Heart left ventricle (tissue), 16 donors: ENCODE measurements around the gene RHBDF2. TPM values are rescaled to one million over a fixed set of nuclear protein-coding genes. Genes with fewer than 3 reads are reported as not detected.

ENCODE experiments used
- ATAC-seq, 4 donors: fragments of 200-7000 bp; cut with Tn5 transposase; one replicate each; pipeline ENCODE4 v1.9.1; 2020 to 2022; ENCODE audit warnings: moderate library complexity in 4 of 4, mild to moderate bottlenecking in 3 of 4, moderate number of reproducible peaks in 1 of 4
- DNase-seq, 5 donors: peaks; one replicate each; pipeline ENCODE4 v3.0.0-alpha.2; 2020
- H3K27ac ChIP-seq, 12 donors: fragments of 200-600 bp; sonication (generic) in 4 of 12; one replicate each; pipeline versions ENCODE4 v1.5.0 to v1.8.0; 2016 to 2022; ENCODE audit warnings: mild to moderate bottlenecking in 2 of 12
- H3K27me3 ChIP-seq, 9 donors: fragments of 200-600 bp; sonication (generic) in 2 of 9; one replicate each; pipeline versions ENCODE4 v1.5.1 to v1.8.0; 2016 to 2022; ENCODE audit warnings: mild to moderate bottlenecking in 3 of 9
- H3K36me3 ChIP-seq, 9 donors: fragments of 200-600 bp; sonication (generic) in 2 of 9; one replicate each; pipeline versions ENCODE4 v1.5.0 to v1.8.0; 2018 to 2022; ENCODE audit warnings: mild to moderate bottlenecking in 2 of 9
- H3K4me1 ChIP-seq, 12 donors: fragments of 200-600 bp; sonication (generic) in 4 of 12; one replicate each; pipeline versions ENCODE4 v1.5.0 to v1.8.0; 2016 to 2022; ENCODE audit warnings: mild to moderate bottlenecking in 3 of 12
- H3K4me3 ChIP-seq, 12 donors: fragments of 200-600 bp; sonication (generic) in 4 of 12; one replicate each; pipeline versions ENCODE4 v1.5.0 to v1.8.0; 2017 to 2022; ENCODE audit warnings: mild to moderate bottlenecking in 9 of 12, moderate library complexity in 4 of 12
- H3K9me3 ChIP-seq, 12 donors: fragments of 200-600 bp; sonication (generic) in 4 of 12; one replicate each; pipeline versions ENCODE4 v1.5.0 to v1.8.0; 2016 to 2022; ENCODE audit warnings: mild to moderate bottlenecking in 1 of 12
- POLR2A ChIP-seq, 2 donors: fragments of 450-650 bp; IDR thresholded peaks; one replicate each; pipeline ENCODE4 v1.6.1; 2017; ENCODE audit warnings: antibody characterized with exemption in 2 of 2, mild to moderate bottlenecking in 2 of 2, moderate library complexity in 2 of 2
- WGBS, 4 donors: extraction: QIAGEN DNeasy Blood & Tissue Kit in 2 of 4; methylation state at CpG; one replicate each; pipeline versions ENCODE4 v1.1.5 to v1.1.7; 2013 to 2018; 5-methylcytosine and 5-hydroxymethylcytosine counted together
- intact Hi-C, 10 donors: fragments of 100-400 bp; cut with DNase I; formaldehyde crosslinking; loops; one replicate each; pipeline versions ENCODE4 v1.11.1 to v1.14.2; 2022
- long read RNA-seq, 3 donors: library from polyadenylated mRNA; unstranded; transcript quantifications; one replicate each; pipeline ENCODE4 v2.0.0, GENCODE V29; 2020 to 2021
- polyA plus RNA-seq, 2 donors: library from polyadenylated mRNA; stranded (reverse); fragments of 200-250 nt; gene quantifications; one replicate each; pipeline ENCODE4 v1.2.3, GENCODE V29; 2013
- total RNA-seq, 9 donors: library from RNA; depleted of rRNA in 2 of 9; stranded (reverse); fragments of >200 nt in 2 of 9; fragmentation: NEBNext Ultra II Directional in 3 of 9; extraction: Animal tissue kit (Norgen Biotek cat#: 25700) in 3 of 9; gene quantifications; one replicate each; pipeline versions ENCODE4 v1.1.0 to v1.2.4, GENCODE V29; 2016 to 2023
- TF ChIP-seq, protein P1 (sequence below), 12 donors: fragments of 200-600 bp; sonication (generic) in 4 of 12; IDR thresholded peaks; one replicate each; pipeline versions ENCODE4 v1.5.0 to v1.8.0; 2018 to 2022; ENCODE audit warnings: antibody characterized with exemption in 12 of 12, mild to moderate bottlenecking in 5 of 12
- donor health status: ischemic (EF 13 %, LVEDD 7.1; RV severe dilation, severe dysfunction).
- donor health status: healthy with polysubstance abuse.
- donor health status: DM: no; HTN: yes; CAD: no.
- donor health status: DM: no; HTN: no; CAD: no.
- donor health status: ischemic (EF 25% LVEDD 6.9; RV normal size, moderate dysfunction).
- donor health status: ischemic (EF 25% LVEDD 5.7; RV mildly dilated, moderate dysfunction).
- donor health status: healthy.
- donor health status: DM: yes; HTN: yes; CAD: no.
- donor health status: ischemic (EF 35%, LVEDD 5.7; RV mildly dilated, moderate dysfunction).
- donor health status: nonischemic (EF 11% LVEDD 7.7; RV severe dilation, severe dysfunction).
- donor health status: DM: yes; HTN: yes; CAD: no.
- donor health status: PGD.
- donor health status: ischemic (EF 29% LVEDD 5.4; RV normal size, mild dysfunction).
- donor health status: nonischemic (EF 23%, LVEDD 6.1; RV moderate dilation, normal function).

The RHBDF2 gene
- 10 to 100 TPM in 7 of 9 donors, 1 to 10 TPM in 2; 6.3 to 49.4 (median 14.1) TPM for total RNA-seq
- 10 to 100 TPM; 11.7 to 18.3 TPM for polyA plus RNA-seq
- long read RNA-seq, donor 1, partial matches to known transcripts, result 1 of 8 reads
- long read RNA-seq, donor 1, other reads (novel, unspliced or antisense), result 7 of 8 reads
- long read RNA-seq, donor 2, partial matches to known transcripts, result 12 of 21 reads
- long read RNA-seq, donor 2, other reads (novel, unspliced or antisense), result 9 of 21 reads
- long read RNA-seq, donor 3, partial matches to known transcripts, result 0 of 7 reads
- long read RNA-seq, donor 3, other reads (novel, unspliced or antisense), result 7 of 7 reads

DNA sequence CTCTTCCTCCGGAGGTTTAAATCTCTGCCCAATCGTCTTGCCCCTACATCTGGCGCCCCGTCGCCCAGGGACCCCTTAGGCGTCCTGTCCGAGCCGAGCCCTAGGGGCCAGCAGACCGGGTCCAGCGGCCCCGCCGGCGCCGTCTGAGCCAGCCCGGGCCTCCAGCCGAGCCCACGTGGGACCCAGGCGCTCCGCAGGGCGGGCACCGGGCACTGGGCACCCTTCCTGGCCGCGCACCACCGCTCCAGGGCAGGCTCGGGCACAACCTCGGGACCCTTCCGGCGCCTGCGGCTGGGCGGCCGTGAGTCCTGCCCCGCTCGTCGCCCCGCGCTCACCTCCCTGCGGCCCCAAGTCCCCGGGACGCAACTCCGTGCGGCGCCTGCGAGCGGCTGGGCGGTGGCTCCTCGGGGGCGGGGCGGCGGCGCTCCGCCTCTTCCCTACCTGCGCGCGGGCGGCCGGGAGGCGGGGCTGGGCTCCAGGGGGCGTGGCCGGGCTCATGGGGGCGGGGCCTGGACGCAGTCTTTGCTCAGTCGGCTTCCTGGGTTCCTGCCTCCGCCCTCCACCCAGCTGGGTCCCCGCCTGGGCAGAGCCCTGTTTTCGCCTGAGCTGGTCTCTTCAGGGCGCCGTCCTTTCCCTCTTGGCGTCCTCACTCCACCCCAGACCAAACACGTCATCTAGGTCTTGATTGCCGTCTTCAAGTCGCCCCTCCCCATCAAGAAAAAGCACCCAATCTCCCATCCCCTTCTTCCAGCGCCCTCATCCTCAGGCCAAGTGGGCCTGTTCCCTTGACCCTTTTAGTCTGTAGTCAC, at the start of gene RHBDF2:
TSS of gene RHBDF2 (minus strand) at position 406 of the 809 bp plus-strand sequence. CDS start 19,899 bp downstream, outside the sequence.
- Histone ChIP-seq H3K27ac (peak within 1 kb of the TSS; percentile 72 to 96 (median 92)), H3K36me3 (no peaks in the 10 kb centered on the region), H3K27me3 (no peaks in the 10 kb centered on the region), H3K9me3 (no peaks in the 10 kb centered on the region), H3K4me3 (peak within 1 kb of the TSS; percentile 46 to 85 (median 80)), H3K4me1 (peaks cover 10 to 71% (median 42%) of the 10 kb centered on the region in 12 donors)
- TF ChIP-seq POLR2A (IDR thresholded peaks at IDR 0.05), result peak; percentile 28 to 94
- TF ChIP-seq, protein P1, sequence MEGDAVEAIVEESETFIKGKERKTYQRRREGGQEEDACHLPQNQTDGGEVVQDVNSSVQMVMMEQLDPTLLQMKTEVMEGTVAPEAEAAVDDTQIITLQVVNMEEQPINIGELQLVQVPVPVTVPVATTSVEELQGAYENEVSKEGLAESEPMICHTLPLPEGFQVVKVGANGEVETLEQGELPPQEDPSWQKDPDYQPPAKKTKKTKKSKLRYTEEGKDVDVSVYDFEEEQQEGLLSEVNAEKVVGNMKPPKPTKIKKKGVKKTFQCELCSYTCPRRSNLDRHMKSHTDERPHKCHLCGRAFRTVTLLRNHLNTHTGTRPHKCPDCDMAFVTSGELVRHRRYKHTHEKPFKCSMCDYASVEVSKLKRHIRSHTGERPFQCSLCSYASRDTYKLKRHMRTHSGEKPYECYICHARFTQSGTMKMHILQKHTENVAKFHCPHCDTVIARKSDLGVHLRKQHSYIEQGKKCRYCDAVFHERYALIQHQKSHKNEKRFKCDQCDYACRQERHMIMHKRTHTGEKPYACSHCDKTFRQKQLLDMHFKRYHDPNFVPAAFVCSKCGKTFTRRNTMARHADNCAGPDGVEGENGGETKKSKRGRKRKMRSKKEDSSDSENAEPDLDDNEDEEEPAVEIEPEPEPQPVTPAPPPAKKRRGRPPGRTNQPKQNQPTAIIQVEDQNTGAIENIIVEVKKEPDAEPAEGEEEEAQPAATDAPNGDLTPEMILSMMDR (IDR thresholded peaks at IDR 0.05), result no peak
- WGBS, 4 donors, result 2 to 6% (median 2%) methylated on average over 15 to 72 of the region's 72 CpGs
- DNase-seq (peak; percentile 88 to 97 (median 92)), ATAC-seq (peak; percentile 71 to 90 (median 85))
- intact Hi-C loops, result loop anchor here in 5 of 10 donors (2.0 to 10.0 kb wide), 5 partner anchors 16 to 199 kb away; partner anchors contain the start of gene QRICH2 (in 1 of the 5)

DNA sequence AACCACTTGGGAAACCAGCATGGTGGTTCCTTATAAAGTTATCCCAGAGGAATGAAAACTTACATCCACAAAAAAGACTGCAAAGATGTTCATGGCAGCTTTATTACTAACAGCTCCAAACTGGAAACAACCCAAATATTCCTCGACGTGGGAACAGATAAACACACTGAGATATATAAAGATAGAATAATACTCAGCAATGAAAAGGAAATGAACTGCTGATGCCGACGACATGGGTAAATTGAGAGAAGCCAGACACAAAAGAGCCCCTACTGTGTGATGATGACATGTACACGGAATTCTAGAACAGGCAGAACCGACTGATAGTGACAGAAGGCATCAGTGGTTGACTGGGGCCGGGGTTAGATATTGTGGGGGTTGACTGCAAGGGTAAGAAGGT, 48.3 kb upstream of the RHBDF2 start:
- no peak for DNase-seq
- Histone ChIP-seq H3K9me3 (no peaks in the 10 kb centered on the region), H3K27ac (no peak overlapping the region), H3K4me1 (peaks cover 7 to 47% (median 33%) of the 10 kb centered on the region in 12 donors), H3K4me3 (no peak overlapping the region), H3K27me3 (no peaks in the 10 kb centered on the region), H3K36me3 (no peaks in the 10 kb centered on the region)
- ATAC-seq, result no peak
- 67 to 71% (median 70%) methylated on average over 7 of the region's 7 CpGs for WGBS, 4 donors
- TF ChIP-seq, protein P1 (IDR thresholded peaks at IDR 0.05), result no peak
- TF ChIP-seq POLR2A (IDR thresholded peaks at IDR 0.05), result no peak
- intact Hi-C loops, result loop anchor here in 2 of 10 donors (5.0 kb wide), 2 partner anchors 82 to 87 kb away; partner anchors contain the start of gene AANAT (in 1 of the 2)

DNA sequence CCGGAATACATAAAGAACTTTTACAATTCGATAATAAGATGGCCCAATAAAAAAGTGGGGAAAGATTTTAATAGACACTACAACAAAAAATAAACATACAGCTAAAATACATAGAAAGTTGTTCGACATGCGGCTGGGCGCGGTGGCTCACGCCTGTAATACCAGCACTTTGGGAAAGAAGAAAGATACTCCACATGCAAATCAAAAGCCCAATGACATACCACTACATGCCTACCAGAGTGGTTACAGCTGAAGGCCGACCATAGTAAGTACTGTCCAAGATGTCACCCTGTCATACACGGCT, 47.9 kb upstream of the RHBDF2 start:
- no peak for ATAC-seq
- Histone ChIP-seq H3K4me3 (no peak overlapping the region), H3K27ac (no peak overlapping the region), H3K4me1 (peaks cover 10 to 48% (median 36%) of the 10 kb centered on the region in 12 donors), H3K9me3 (no peaks in the 10 kb centered on the region), H3K36me3 (no peaks in the 10 kb centered on the region), H3K27me3 (no peaks in the 10 kb centered on the region)
- DNase-seq, result no peak
- no peak for TF ChIP-seq POLR2A (IDR thresholded peaks at IDR 0.05)
- TF ChIP-seq, protein P1 (IDR thresholded peaks at IDR 0.05), result no peak
- WGBS, 4 donors, result 86 to 92% (median 87%) methylated on average over 9 of the region's 9 CpGs
- intact Hi-C loops, result loop anchor here in 2 of 10 donors (5.0 kb wide), 2 partner anchors 82 to 87 kb away; partner anchors contain the start of gene AANAT (in 1 of the 2)
